Thyroid gland (tissue), 4 donors: Measurements from ENCODE around the gene CD48.

ENCODE experiments used
- POLR2A ChIP-seq, 2 donors: fragments of 450-650 bp; IDR thresholded peaks; one replicate each; pipeline ENCODE4 v1.6.1; 2017; ENCODE audit warnings: antibody characterized with exemption in 2 of 2, mild to moderate bottlenecking in 2 of 2, moderate library complexity in 1 of 2
- TF ChIP-seq, protein P1 (sequence below), 6 experiments: fragments of 200-600 bp in 3 of 6; fragments of 450-650 bp in 3 of 6; sonication (generic) in 3 of 6; IDR thresholded peaks; one replicate each; pipeline ENCODE4 v1.5.1; 2016 to 2019; ENCODE audit warnings: antibody characterized with exemption in 6 of 6, mild to moderate bottlenecking in 2 of 6, inconsistent platforms in 1 of 6, moderate library complexity in 1 of 6

DNA sequence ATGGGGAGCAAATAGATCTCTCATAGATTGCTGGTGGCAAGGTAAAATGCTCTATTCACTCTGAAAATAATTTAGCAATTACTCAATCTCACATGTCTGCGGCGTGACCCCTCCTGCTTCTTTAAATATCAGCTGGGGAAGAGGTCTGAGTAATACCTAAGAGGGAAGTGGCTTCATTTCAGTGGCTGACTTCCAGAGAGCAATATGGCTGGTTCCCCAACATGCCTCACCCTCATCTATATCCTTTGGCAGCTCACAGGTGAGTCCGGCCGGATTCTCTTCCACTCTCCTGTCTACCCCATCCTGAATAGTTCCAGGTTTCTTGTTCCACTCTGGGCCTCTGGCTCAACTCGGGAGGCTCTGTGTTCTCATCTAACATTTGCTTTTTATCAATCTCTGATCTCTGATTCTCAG, 27.5 kb upstream of the CD48 start, which contains the start of gene SLAMF7:
- TF ChIP-seq, protein P1, sequence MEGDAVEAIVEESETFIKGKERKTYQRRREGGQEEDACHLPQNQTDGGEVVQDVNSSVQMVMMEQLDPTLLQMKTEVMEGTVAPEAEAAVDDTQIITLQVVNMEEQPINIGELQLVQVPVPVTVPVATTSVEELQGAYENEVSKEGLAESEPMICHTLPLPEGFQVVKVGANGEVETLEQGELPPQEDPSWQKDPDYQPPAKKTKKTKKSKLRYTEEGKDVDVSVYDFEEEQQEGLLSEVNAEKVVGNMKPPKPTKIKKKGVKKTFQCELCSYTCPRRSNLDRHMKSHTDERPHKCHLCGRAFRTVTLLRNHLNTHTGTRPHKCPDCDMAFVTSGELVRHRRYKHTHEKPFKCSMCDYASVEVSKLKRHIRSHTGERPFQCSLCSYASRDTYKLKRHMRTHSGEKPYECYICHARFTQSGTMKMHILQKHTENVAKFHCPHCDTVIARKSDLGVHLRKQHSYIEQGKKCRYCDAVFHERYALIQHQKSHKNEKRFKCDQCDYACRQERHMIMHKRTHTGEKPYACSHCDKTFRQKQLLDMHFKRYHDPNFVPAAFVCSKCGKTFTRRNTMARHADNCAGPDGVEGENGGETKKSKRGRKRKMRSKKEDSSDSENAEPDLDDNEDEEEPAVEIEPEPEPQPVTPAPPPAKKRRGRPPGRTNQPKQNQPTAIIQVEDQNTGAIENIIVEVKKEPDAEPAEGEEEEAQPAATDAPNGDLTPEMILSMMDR (IDR thresholded peaks at IDR 0.05) = no peak
- TF ChIP-seq POLR2A (IDR thresholded peaks at IDR 0.05) = no peak
